ENCODE data around the gene PARP16.

Gene PARP16

GRCh38 chr15:65310431-65311137 is 23.9 kb upstream of the PARP16 start:
- no peak for DNase-seq

- no peak for DNase-seq
Observed at GRCh38 chr15:65309882-65310418, 23.3 kb upstream of the PARP16 start.

DNA sequence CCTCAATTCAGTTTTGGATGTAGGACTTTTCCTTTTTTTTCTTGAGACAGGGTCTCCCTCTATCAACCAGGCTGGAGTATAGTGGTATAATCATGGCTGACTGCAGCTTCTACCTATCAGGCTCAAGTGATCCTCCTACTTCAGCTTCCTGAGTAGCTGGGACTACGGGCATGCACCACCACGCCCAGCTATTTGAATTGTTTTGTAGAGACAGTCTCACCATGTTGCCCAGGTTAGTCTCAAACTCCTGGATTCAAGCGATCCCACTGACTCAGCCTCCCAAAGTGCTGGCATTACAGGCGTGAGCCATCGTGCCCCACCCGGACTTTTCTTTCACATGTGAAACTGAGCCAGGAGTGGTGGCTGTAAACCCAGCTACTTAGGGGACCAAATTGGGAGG is 21.3 kb upstream of the PARP16 start:
- no peak for DNase-seq

- no peak for DNase-seq
Observed at GRCh38 chr15:65306551-65306950, 19.9 kb upstream of the PARP16 start.

GRCh38 chr15:65305776-65306175 is 19.1 kb upstream of the PARP16 start:
- no peak for DNase-seq

- no peak for DNase-seq
Observed at GRCh38 chr15:65305150-65305758, 18.6 kb upstream of the PARP16 start.

GRCh38 chr15:65304381-65305149 is 17.9 kb upstream of the PARP16 start, which contains the start of gene RNU5B-1:
RNU5B-1 (plus strand) TSS chr15:65304677.
- DNase-seq: peak; percentile 90

DNA sequence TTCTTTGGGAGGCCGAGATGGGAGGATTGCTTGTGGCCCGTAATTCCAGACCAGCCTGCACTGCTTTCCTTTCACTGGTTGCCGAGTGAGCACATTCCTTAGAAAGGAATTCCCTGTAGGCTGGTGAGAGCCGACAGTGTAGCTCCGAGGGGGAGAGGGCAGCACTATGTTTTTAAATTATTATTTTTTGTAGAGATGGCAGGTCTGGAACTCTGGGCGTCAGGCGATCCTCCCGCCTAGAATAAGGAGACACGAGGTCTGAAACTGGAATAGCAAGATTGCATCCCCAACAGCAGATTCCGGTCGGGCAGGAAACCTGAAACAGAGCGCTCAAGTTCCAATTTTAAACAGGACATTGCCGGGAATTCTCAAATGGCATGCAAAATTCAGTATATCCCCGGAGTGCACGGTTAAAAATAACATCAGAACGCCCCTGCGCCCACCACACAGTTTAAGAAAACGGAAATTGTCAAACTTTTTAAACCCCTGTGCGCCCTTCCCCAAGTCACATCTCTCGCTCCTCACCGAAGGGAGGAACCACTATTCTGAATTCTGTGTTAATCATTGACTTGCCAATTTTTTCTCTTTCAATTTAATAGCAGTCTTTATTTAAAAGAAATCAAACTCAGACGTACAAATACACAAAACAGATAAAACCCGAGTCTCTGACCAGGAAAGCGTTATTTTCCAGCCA is 17.2 kb upstream of the PARP16 start:
- DNase-seq: peak; percentile 70

GRCh38 chr15:65302061-65302460 is 15.4 kb upstream of the PARP16 start:
- DNase-seq: no peak

- no peak for DNase-seq
Observed at GRCh38 chr15:65300924-65301441, 14.3 kb upstream of the PARP16 start.

- DNase-seq: no peak
Observed at GRCh38 chr15:65298731-65299130, 12.0 kb upstream of the PARP16 start.

GRCh38 chr15:65292938-65293518 is 6.3 kb upstream of the PARP16 start:
- DNase-seq: no peak

- no peak for DNase-seq
Observed at GRCh38 chr15:65290228-65290627, 3.5 kb upstream of the PARP16 start.

DNA sequence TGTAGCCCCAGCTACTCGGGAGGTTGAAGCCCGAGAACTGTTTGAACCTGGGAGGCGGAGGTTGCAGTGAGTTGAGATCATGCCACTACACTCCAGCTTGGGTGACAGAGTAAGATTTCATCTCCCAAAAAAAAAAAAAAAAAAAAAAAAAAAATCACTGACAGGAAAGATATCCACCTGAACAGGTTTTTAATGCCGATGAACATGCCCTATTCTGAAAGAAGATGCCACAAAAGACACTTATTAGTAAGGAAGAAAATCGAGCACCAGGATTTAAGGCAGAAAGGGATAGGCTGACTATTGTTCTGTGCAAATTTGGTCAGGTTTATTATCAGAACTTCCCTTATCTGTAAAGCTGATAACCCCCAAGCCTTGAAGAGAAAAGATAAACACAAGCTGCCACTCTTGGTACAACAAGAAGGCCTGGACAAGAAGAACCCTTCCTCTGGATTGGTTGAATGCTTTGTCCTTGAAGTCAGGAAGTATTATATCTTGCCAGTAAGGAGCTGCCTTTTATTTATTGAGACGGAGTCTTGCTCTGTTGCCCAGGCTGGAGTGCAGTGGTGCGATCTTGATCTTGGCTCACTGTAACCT is 2.7 kb upstream of the PARP16 start:
- DNase-seq: no peak

DNA sequence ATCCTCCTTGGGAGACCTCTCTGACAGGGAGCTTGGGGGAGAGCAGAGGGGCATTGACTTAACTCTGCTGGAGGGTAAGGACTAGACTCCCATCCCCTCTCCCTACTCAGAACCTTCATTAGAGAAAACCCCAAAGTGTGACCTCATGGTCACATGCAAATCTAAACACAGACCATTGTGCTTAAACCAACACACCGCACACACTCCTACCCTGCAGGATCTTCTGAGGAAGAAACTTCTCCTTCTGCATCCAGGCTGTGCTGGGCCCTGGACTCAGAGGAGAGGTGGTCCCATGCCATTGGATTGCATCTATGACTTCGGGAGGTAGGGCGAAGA is 805 bp upstream of the PARP16 start:
- no peak for DNase-seq

DNA sequence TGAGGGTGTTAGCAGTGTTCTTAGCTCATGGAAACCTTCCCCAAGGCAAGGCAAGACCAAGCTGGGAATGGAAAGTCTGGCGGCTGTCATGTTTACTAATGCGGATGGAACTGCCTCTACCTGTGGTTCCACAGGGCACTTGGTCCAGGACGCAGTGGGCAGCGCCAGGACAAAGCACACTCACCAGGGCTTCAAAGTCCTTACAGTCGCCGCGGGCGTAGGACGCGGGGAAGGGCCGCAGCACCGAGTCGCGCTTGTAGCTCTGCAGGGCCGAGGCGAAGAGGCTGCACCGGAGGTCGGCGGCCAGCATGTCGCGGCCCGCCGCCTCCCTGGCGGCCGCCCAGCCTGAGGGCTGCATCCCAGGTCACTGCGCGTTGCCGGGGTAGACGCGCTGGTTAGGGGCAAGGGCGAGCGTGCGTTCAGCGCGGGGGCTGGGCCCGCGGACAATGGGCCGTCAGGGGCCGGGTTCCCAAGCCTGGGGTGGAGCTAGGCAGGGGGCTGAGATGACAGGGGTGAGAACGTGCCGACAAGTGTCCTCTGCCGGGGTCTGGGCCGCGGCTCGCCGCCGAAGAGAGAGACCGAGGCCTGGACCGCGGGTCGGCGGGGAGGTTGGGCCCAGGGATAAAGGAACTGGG is 497 bp downstream of the PARP16 start:
- DNase-seq: peak; percentile 72

DNA sequence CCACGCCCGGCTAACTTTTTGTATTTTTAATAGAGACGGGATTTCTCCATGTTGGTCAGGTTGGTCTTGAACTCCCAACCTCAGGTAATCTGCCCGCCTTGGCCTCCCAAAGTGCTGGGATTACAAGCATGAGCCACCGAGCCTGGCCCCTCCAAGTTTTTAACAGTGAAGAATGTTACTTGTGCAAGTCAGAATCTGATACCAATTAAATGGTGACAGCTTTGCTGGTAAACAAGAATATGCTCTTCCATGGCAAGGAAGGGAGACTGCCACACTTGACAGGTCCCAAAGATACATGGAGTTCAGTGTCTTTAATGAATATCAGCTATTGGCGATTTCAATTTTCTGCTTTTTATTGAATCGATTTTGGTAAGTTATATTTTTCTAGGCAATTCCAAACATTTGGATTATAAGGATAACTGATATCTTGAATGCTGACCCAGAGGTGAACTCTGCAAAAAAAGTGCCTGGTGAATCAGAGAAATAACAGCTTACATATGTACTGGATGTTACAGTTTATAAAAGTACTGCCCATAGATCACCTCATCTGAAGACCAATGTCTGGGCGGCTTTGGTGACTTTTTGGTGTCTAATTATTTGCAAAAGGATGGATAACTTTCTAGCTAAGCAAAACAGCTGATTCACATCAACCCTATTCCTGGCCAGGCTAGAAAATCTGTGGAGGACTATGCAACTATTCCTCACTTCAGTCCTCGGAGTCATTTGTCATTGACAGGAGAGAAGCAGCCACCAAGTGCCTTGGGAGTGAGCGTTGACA is 1.2 kb downstream of the PARP16 start:
- DNase-seq: no peak

DNA sequence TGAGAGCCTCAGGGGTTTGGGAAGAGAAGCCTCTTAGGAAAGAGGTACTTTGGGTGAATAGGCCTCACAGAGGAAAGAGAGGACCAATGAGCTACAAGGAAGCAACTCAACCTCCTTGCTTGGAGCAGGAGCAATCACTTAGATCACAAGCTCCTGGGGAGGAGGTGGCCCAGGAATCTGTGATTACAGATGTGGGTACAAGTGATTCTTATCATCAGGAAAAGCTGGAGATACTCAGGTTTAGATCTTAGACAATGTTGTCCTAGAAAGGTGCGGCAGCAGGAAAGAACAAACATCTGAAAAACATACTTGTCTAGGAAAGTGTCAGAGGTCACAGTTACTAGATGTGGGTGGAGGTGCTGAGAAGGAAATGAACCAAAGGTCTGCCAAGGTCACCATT is 8.2 kb downstream of the PARP16 start:
- no peak for DNase-seq

- no peak for DNase-seq
Observed at GRCh38 chr15:65277015-65277414, 9.7 kb downstream of the PARP16 start.

DNA sequence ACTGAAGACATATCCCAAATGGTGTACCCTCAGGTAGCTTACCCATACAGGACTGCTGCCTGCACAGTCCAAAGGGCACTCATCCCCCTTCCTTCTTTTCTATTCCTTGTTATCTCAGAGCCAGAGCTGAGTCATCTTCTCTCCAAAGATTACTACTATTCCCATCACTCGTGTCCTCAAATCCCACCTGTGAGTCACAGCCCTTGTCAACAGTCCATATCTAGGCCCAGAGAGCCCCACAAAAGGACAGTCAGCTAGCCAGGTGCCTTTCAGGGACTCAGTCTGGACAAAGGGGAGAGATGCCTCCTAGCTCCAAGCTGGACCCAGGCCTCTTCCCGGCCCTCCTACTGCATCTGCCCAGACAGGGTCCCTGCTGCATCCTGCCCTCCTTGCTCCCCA is 11.0 kb downstream of the PARP16 start:
- no peak for DNase-seq
